ENCODE results near the gene TRAPPC3.
A peak's percentile ranks its signal among the peaks of the same experiment; 100 is the strongest.

TRAPPC3 gene

DNA sequence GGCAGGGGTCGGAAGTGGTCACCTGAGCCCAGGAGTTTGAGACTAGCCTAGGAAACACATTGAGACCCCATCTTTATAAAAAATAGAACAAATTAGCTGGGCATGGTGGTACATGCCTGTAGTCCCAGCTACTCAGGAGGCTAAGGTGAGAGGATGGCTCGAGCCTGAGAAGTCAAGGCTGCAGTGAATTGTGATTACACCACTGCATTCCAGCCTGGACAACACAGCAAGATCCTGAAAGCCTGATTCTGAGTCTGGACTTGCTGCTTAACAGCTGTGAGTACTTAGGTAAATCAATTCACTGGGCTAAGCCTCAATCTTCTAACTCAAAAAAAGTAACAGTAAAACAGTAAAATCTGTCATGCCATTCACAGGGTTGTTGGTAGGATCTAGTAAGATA is 4.9 kb downstream of the TRAPPC3 start:
- no peaks in the 10 kb centered on the region for H3K9me3 ChIP-seq (ENCODE audit: insufficient read depth, low read depth, low read length)
- H3K4me3 ChIP-seq (ENCODE audit: low read length, poor library complexity, severe bottlenecking): no peak overlapping the region
- H3K79me2 ChIP-seq (ENCODE audit: insufficient read depth, low read length): peaks cover 26% of the 10 kb centered on the region
- no peak overlapping the region for H3K4me2 ChIP-seq (ENCODE audit: low read depth, low read length, poor library complexity, severe bottlenecking)
- H3K36me3 ChIP-seq (ENCODE audit: insufficient read depth, low read length): peaks cover 5% of the 10 kb centered on the region; the same call in 1 of the 2 replicates
- TF ChIP-seq EZH2phosphoT487 (IDR thresholded peaks at IDR 0.05; ENCODE audit: borderline replicate concordance): no peak
- TF ChIP-seq, protein P1, sequence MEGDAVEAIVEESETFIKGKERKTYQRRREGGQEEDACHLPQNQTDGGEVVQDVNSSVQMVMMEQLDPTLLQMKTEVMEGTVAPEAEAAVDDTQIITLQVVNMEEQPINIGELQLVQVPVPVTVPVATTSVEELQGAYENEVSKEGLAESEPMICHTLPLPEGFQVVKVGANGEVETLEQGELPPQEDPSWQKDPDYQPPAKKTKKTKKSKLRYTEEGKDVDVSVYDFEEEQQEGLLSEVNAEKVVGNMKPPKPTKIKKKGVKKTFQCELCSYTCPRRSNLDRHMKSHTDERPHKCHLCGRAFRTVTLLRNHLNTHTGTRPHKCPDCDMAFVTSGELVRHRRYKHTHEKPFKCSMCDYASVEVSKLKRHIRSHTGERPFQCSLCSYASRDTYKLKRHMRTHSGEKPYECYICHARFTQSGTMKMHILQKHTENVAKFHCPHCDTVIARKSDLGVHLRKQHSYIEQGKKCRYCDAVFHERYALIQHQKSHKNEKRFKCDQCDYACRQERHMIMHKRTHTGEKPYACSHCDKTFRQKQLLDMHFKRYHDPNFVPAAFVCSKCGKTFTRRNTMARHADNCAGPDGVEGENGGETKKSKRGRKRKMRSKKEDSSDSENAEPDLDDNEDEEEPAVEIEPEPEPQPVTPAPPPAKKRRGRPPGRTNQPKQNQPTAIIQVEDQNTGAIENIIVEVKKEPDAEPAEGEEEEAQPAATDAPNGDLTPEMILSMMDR (conservative IDR thresholded peaks at IDR 0.05; ENCODE audit: low read length): no peak
- H3K27me3 ChIP-seq (ENCODE audit: insufficient read depth, low read length, poor library complexity, severe bottlenecking): no peaks in the 10 kb centered on the region
- no peak overlapping the region for H3K9ac ChIP-seq (ENCODE audit: low read depth, low read length, poor library complexity, severe bottlenecking)
- H2AFZ ChIP-seq (ENCODE audit: low read length): no peak overlapping the region
- no peaks in the 10 kb centered on the region for H3F3A ChIP-seq (ENCODE audit: low read depth)
- no peaks in the 10 kb centered on the region for H4K20me1 ChIP-seq (ENCODE audit: insufficient read depth, low read length, poor library complexity, severe bottlenecking)
- H3K9me2 ChIP-seq (replicated peaks; ENCODE audit: low read depth, low read length): no peaks in the 10 kb centered on the region
- H3K4me1 ChIP-seq (ENCODE audit: insufficient read depth, low read length, poor library complexity, severe bottlenecking): peaks cover 13% of the 10 kb centered on the region

GRCh38 chr1:36143424-36143823 is 5.9 kb downstream of the TRAPPC3 start:
- H3F3A ChIP-seq (ENCODE audit: low read depth): no peaks in the 10 kb centered on the region
- H3K9ac ChIP-seq (ENCODE audit: low read depth, low read length, poor library complexity, severe bottlenecking): no peak overlapping the region
- H3K79me2 ChIP-seq (ENCODE audit: insufficient read depth, low read length): peaks cover 20% of the 10 kb centered on the region
- TF ChIP-seq, protein P1 (conservative IDR thresholded peaks at IDR 0.05; ENCODE audit: low read length): no peak
- TF ChIP-seq EZH2phosphoT487 (IDR thresholded peaks at IDR 0.05; ENCODE audit: borderline replicate concordance): no peak
- H3K4me1 ChIP-seq (ENCODE audit: insufficient read depth, low read length, poor library complexity, severe bottlenecking): peaks cover 13% of the 10 kb centered on the region
- no peaks in the 10 kb centered on the region for H3K9me2 ChIP-seq (replicated peaks; ENCODE audit: low read depth, low read length)
- no peak overlapping the region for H3K4me2 ChIP-seq (ENCODE audit: low read depth, low read length, poor library complexity, severe bottlenecking)
- no peaks in the 10 kb centered on the region for H4K20me1 ChIP-seq (ENCODE audit: insufficient read depth, low read length, poor library complexity, severe bottlenecking)
- no peak overlapping the region for H2AFZ ChIP-seq (ENCODE audit: low read length)
- no peak overlapping the region for H3K4me3 ChIP-seq (ENCODE audit: low read length, poor library complexity, severe bottlenecking)
- no peaks in the 10 kb centered on the region for H3K27me3 ChIP-seq (ENCODE audit: insufficient read depth, low read length, poor library complexity, severe bottlenecking)
- H3K9me3 ChIP-seq (ENCODE audit: insufficient read depth, low read depth, low read length): no peaks in the 10 kb centered on the region
- H3K36me3 ChIP-seq (ENCODE audit: insufficient read depth, low read length): peaks cover 6% of the 10 kb centered on the region; the same call in 1 of the 2 replicates

GRCh38 chr1:36142121-36142520 is 7.2 kb downstream of the TRAPPC3 start:
- H3K4me3 ChIP-seq (ENCODE audit: low read length, poor library complexity, severe bottlenecking): no peak overlapping the region
- H3F3A ChIP-seq (ENCODE audit: low read depth): no peaks in the 10 kb centered on the region
- no peaks in the 10 kb centered on the region for H4K20me1 ChIP-seq (ENCODE audit: insufficient read depth, low read length, poor library complexity, severe bottlenecking)
- H3K4me2 ChIP-seq (ENCODE audit: low read depth, low read length, poor library complexity, severe bottlenecking): peak overlapping the region; percentile 32
- H3K9me2 ChIP-seq (replicated peaks; ENCODE audit: low read depth, low read length): no peaks in the 10 kb centered on the region
- no peaks in the 10 kb centered on the region for H3K9me3 ChIP-seq (ENCODE audit: insufficient read depth, low read depth, low read length)
- peaks cover 9% of the 10 kb centered on the region for H3K79me2 ChIP-seq (ENCODE audit: insufficient read depth, low read length)
- H3K4me1 ChIP-seq (ENCODE audit: insufficient read depth, low read length, poor library complexity, severe bottlenecking): peaks cover 5% of the 10 kb centered on the region
- TF ChIP-seq, protein P1 (conservative IDR thresholded peaks at IDR 0.05; ENCODE audit: low read length): no peak
- TF ChIP-seq EZH2phosphoT487 (IDR thresholded peaks at IDR 0.05; ENCODE audit: borderline replicate concordance): no peak
- H3K27me3 ChIP-seq (ENCODE audit: insufficient read depth, low read length, poor library complexity, severe bottlenecking): no peaks in the 10 kb centered on the region
- peaks cover 19% of the 10 kb centered on the region; the same call in 1 of the 2 replicates for H3K36me3 ChIP-seq (ENCODE audit: insufficient read depth, low read length)
- H2AFZ ChIP-seq (ENCODE audit: low read length): no peak overlapping the region
- H3K9ac ChIP-seq (ENCODE audit: low read depth, low read length, poor library complexity, severe bottlenecking): no peak overlapping the region

Data from Loucy (cell line).